A673 (cell line): Measurements from ENCODE around the gene MROH2A. TPM values are rescaled to one million over a fixed set of nuclear protein-coding genes. Genes with fewer than 3 reads are reported as not detected.

Experiments used
- BruUV-seq: library from RNA; stranded (reverse); fragments of 400-500 nt; replicated peaks from 2 replicates; lab custom pipeline; 2021; lab: Mats Ljungman, UMichigan
- CTCF ChIA-PET: fragments of 300-600 bp; sonication (Branson Sonifier 250); formaldehyde crosslinking; loops from one replicate; lab custom pipeline; 2022; ENCODE audit warnings: antibody characterized with exemption; lab: Charles Lee
- POLR2A ChIA-PET: fragments of 300-600 bp; sonication (Branson Sonifier 250); formaldehyde crosslinking; loops from one replicate; lab custom pipeline; 2022; ENCODE audit warnings: antibody characterized with exemption; ENCODE audit not compliant: low non-redundant PET; lab: Charles Lee
- DNase-seq: peaks from one replicate; pipeline ENCODE4 v3.0.0-alpha.2; 2015; ENCODE audit warnings: low spot score
- H3K27ac ChIP-seq: fragments of 200-600 bp; sonication (generic); 2 replicates; pipeline ENCODE4 v1.5.1; 2016; ENCODE audit warnings: mixed run types, low read depth, mild to moderate bottlenecking, mixed read lengths, antibody characterized with exemption, low read length; ENCODE audit not compliant: poor library complexity, severe bottlenecking
- H3K27me3 ChIP-seq: fragments of 200-600 bp; sonication (generic); replicated peaks from 2 replicates; pipeline ENCODE4 v1.6.1; 2017; ENCODE audit warnings: mixed run types, low read depth, mild to moderate bottlenecking, mixed read lengths, antibody characterized with exemption, low read length; ENCODE audit not compliant: insufficient read depth, poor library complexity
- H3K36me3 ChIP-seq: fragments of 200-600 bp; sonication (generic); 2 replicates; pipeline ENCODE4 v1.6.1; 2016; ENCODE audit warnings: mixed run types, mild to moderate bottlenecking, mixed read lengths, antibody characterized with exemption, low read length; ENCODE audit not compliant: insufficient read depth, poor library complexity, severe bottlenecking
- H3K4me1 ChIP-seq: fragments of 200-600 bp; sonication (generic); 2 replicates; pipeline ENCODE4 v1.6.1; 2017; ENCODE audit warnings: mixed run types, mild to moderate bottlenecking, mixed read lengths, antibody characterized with exemption, low read length; ENCODE audit not compliant: insufficient read depth, poor library complexity, severe bottlenecking
- H3K4me3 ChIP-seq: fragments of 200-600 bp; sonication (generic); 2 replicates; pipeline ENCODE4 v1.5.1; 2016; ENCODE audit warnings: low read depth, mixed run types, mild to moderate bottlenecking, mixed read lengths, low read length; ENCODE audit not compliant: poor library complexity, severe bottlenecking
- H3K9me3 ChIP-seq: fragments of 200-600 bp; sonication (generic); 2 replicates; pipeline ENCODE4 v1.6.1; 2016; ENCODE audit warnings: mixed run types, low read depth, mild to moderate bottlenecking, mixed read lengths, antibody characterized with exemption, low read length; ENCODE audit not compliant: poor library complexity, severe bottlenecking
- CTCF ChIP-seq: fragments of 300-800, 200-600 bp; sonication (generic); conservative IDR thresholded peaks from 2 replicates; pipeline ENCODE4 v1.5.1; 2017; ENCODE audit warnings: low read depth, mild to moderate bottlenecking, antibody characterized with exemption, low read length, moderate library complexity, mixed read lengths
- EZH2 ChIP-seq: fragments of 200-600 bp; sonication (generic); IDR thresholded peaks from 2 replicates; pipeline ENCODE4 v1.6.1; 2017; ENCODE audit warnings: borderline replicate concordance, low read depth, mild to moderate bottlenecking, mixed read lengths, antibody characterized with exemption, low read length; ENCODE audit not compliant: poor library complexity, severe bottlenecking
- intact Hi-C: fragments of 100-400 bp; cut with micrococcal nuclease; formaldehyde crosslinking; loops from one replicate; pipeline ENCODE4 v1.10.0; 2022; ENCODE audit not compliant: unreplicated experiment
- total RNA-seq: library from RNA; stranded (reverse); gene quantifications from 2 replicates; pipeline ENCODE4 v1.2.3, GENCODE V29; 2021

The MROH2A gene
- total RNA-seq, 1 experiment from 2014 or later = 1.3 TPM

- peak; percentile 42 for DNase-seq
- no peaks in the 10 kb centered on the region for H3K27me3 ChIP-seq
- H3K4me1 ChIP-seq = no peaks in the 10 kb centered on the region
- H3K27ac ChIP-seq = peak overlapping the region; percentile 33
- CTCF ChIA-PET = interaction anchor here (1.3 kb wide), 1 partner anchor 385 kb away, joined by 8 read pairs; no protein-coding TSS in a partner anchor
- POLR2A ChIA-PET = no interaction called here
- no TSS peak for BruUV-seq
- H3K9me3 ChIP-seq = no peaks in the 10 kb centered on the region
- H3K36me3 ChIP-seq = peaks cover 48% of the 10 kb centered on the region
- no peak overlapping the region for H3K4me3 ChIP-seq
- intact Hi-C loops = loop anchor here (5.0 kb wide), 1 partner anchor 386 kb away; no protein-coding TSS in a partner anchor
- no peak for TF ChIP-seq EZH2
- TF ChIP-seq CTCF = no peak
These were observed 55.2 kb downstream of the MROH2A start for GRCh38 chr2:233833345-233833744.

- CTCF ChIA-PET = no interaction called here
- Histone ChIP-seq H3K4me3 (no peak overlapping the region), H3K4me1 (no peaks in the 10 kb centered on the region), H3K27me3 (no peaks in the 10 kb centered on the region), H3K36me3 (peaks cover 70% of the 10 kb centered on the region), H3K9me3 (no peaks in the 10 kb centered on the region), H3K27ac (no peak overlapping the region)
- DNase-seq = no peak
- TF ChIP-seq CTCF = no peak
- no peak for TF ChIP-seq EZH2
- intact Hi-C loops = no loop called here
- POLR2A ChIA-PET = no interaction called here
- BruUV-seq = no TSS peak
These were observed 57.4 kb downstream of the MROH2A start for GRCh38 chr2:233835230-233836186.

GRCh38 chr2:233836359-233836758 lies 58.2 kb downstream of the MROH2A start:
- H3K27ac ChIP-seq = no peak overlapping the region
- H3K27me3 ChIP-seq = no peaks in the 10 kb centered on the region
- TF ChIP-seq CTCF (no peak), EZH2 (no peak)
- no peak overlapping the region for H3K4me3 ChIP-seq
- POLR2A ChIA-PET = no interaction called here
- no peaks in the 10 kb centered on the region for H3K4me1 ChIP-seq
- intact Hi-C loops = no loop called here
- CTCF ChIA-PET = no interaction called here
- no peaks in the 10 kb centered on the region for H3K9me3 ChIP-seq
- no TSS peak for BruUV-seq
- DNase-seq = no peak
- peaks cover 78% of the 10 kb centered on the region for H3K36me3 ChIP-seq
